Activated T-helper 9 cell treated with anti-CD3 and anti-CD28 coated beads, Interleukin-2, amount 50 U/mL, for 16 hours (primary cell): Measurements from ENCODE around the gene TRERF1.
"Not testable (repeated sequence)": the region's sequence is repeated elsewhere in the genome, so short reads cannot be mapped to it uniquely, and the experiment has no call there.

ENCODE experiments used
- DNase-seq: peaks from one replicate; pipeline ENCODE4 v3.0.0-alpha.2; 2020; ENCODE audit warnings: low read depth

TRERF1 gene, protein sequence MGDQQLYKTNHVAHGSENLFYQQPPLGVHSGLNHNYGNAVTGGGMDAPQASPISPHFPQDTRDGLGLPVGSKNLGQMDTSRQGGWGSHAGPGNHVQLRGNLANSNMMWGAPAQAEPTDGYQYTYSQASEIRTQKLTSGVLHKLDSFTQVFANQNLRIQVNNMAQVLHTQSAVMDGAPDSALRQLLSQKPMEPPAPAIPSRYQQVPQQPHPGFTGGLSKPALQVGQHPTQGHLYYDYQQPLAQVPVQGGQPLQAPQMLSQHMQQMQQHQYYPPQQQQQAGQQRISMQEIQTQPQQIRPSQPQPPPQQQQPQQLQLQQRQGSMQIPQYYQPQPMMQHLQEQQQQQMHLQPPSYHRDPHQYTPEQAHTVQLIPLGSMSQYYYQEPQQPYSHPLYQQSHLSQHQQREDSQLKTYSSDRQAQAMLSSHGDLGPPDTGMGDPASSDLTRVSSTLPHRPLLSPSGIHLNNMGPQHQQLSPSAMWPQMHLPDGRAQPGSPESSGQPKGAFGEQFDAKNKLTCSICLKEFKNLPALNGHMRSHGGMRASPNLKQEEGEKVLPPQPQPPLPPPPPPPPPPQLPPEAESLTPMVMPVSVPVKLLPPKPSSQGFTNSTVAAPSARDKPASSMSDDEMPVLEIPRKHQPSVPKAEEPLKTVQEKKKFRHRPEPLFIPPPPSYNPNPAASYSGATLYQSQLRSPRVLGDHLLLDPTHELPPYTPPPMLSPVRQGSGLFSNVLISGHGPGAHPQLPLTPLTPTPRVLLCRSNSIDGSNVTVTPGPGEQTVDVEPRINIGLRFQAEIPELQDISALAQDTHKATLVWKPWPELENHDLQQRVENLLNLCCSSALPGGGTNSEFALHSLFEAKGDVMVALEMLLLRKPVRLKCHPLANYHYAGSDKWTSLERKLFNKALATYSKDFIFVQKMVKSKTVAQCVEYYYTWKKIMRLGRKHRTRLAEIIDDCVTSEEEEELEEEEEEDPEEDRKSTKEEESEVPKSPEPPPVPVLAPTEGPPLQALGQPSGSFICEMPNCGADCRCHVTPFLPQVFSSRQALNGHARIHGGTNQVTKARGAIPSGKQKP (N-terminal part only)

DNA sequence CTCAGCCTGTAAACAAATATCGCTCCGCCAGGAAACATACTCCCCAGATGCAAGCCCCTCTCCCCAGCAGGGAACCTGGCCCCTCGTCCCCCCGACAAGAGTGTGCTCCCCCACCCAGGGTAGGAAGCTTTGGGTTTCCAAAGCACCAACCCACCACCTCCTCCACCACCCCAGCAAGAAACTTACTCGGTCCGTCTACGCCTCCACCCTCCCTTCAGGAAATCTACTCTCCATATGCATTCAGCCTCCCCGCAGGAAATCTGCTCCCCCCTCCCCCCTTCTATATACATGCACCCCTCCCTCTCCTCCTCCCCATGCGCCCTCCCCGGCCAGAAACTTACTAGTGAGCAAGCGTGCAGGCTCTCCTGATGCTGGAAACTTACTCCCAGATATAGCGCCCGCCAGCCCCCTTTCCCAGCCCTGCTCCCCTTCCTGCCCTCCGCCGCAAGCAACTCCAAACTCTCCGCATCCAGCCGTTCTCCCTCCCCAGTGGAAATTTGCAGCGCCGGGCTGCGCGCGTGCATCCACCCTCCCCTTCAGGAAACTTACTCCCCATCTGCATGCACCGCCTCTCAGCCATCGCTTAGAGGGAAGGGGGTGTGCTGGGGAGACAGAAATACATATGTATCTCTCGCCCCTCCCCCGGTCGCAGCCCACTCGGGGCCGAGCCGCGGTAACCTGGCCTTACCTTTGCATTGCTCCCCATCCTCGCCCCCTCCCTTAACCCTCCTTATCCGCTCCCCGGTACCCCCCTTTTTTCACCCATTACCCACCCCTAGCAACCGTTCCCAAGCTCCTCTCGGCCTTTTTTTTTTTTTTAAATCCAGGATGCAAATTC, at the start of gene TRERF1:
TSS of gene TRERF1 (minus strand) at position 594 of the 838 bp plus-strand sequence. CDS start 182,336 bp downstream, outside the sequence.
- peak; percentile 27 for DNase-seq

DNA sequence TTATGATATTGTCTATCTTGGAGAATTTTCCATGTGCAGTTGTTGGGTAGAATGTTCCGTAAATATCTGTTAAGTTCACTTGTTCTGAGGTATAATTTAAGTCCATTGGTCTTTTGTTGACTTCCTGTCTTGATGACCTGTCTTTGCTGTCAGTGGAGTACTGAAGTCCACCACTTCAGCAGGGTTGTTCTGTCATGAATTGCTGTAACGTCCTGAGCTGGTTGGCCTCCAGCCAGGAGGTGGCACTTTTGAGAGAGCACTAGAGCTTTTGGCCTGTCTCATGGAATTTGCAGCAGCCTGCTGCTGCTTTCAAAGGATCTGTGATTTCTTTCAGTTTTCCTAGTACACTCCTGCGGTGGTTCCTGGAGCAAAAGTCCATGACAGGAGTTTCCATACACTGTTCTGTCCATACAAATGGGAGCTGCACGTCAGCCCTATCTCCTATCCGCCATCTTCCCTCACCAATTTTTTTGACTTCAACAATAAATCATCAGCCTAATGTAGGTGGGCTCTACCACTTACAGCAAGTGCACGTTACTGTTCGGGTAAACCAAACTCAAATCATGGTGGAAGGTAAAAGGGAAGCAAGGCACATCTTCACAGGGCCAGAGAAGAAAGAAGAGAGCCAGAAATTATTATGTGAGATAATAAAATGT, 46.9 kb upstream of the TRERF1 start:
- DNase-seq = no peak

DNA sequence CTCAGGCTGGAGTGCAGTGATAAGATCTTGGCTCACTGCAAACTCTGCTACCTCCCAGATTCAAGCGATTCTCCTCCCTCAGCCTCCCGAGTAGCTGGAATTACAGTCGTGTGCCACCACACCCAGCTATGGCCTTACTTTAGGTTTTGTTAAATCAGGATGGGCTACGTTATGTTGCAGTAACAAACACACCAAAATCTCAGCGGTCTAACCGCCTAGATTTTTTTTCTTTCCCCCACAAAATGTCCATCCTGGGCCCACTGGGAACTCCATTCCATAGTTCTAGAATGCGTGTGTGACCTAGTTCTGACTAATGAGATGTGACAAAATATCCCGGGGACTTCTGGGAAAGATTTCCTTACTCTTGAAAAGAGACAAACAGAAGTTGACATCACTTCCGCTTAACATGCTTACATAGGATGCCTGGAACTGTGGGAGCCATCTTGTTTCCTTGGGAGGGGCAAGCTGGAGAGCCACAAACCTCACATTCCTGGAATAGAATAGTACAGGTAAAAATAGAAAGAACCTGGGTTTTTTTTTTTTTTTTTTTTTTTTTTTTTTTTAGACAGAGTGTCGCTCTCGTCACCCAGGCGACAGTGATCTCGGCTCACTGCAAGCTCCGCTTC, 42.3 kb upstream of the TRERF1 start:
- DNase-seq = no peak

DNA sequence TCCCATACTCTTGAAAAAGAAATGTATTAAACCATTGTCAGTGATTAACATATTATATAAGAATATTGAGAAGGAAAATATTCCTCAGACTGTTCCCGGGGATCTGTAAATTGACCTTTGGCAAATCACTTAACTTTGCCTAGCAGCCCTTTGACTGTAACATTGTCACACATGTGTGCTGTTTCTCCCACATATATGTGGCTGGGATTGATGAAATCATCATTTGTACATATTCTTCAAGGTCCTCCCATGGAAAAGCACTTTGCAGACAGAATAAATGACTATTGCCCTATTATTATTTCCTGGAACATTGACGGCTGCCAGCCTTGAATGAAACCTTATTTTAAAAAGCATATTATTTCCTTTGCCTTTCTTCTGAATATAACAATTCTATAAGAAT, 36.4 kb upstream of the TRERF1 start:
- no peak for DNase-seq

DNA sequence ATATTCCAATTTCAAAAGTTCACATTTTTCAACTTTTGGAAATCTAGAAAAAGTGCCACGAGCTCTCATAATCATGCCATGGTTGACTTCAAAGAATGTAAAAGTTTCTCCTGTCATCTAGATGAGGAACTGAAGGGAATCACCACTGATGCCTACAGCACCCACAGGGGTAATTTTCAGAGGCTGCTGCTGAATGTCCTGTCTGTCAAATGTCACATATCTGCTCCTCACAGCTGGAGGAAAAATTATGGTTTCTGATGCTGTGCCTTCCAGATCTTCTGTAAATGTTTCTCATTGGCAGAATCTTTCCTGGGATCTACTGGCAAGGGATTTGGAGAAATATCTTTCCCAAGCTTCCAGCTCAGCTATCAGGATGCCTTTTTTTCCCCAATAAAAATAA, 32.5 kb upstream of the TRERF1 start:
- no peak for DNase-seq

DNA sequence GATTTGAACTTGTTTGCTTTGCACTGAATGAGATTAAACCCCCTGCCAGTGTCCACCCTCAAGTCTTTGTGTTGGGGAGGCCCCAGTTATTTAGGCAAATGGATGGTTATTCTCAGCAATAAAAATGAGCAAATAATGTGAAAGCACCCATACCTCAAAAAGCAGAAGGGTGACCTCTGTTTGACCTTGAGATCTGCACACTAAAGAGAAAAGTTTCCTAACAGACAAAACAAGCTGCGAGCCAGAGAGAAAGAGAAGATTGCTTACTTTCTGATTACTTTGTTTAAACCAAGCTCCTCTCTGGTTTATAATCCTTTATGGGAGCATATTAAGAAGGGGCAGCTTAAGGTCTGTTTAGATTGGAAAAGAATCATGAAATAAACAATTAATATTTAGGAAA, 30.4 kb upstream of the TRERF1 start:
- DNase-seq = no peak

DNA sequence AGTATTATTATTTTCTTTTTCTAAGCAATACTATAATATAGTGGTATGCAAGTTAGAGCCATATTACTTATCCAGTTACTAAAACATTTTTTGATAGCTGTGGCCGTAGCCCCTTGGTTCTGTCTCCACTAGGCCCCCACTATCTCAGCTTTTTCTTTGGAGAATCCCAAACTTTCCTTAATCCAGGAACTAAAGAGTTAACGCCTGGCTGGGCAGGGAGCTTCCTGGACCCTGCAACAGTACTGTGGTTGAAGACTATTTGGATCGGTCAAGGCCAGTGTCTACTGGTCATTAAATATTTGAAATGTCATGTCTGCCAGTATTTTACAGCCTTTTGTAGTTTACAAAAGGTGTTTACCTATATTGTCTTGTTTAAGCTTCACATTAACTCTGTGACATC, 20.0 kb upstream of the TRERF1 start:
- no peak for DNase-seq

DNA sequence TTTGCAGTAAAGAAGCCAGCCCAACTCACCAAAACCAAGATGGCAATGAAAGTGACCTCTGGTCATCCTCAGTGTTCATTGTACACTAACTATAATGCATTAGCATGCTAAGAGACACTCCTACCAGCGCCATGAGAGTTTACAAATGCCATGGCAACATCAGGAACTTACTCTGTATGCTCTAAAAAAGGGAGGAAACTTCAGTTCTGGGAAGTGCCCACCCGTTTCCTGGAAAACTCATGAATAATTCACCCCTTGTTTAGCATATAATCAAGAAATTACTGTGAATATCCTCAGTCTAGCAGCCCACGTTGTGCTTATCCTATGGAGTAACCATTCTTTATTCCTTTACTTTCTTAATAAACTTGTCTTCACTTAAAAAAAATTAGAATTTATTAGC, 19.4 kb upstream of the TRERF1 start:
- no peak for DNase-seq

DNA sequence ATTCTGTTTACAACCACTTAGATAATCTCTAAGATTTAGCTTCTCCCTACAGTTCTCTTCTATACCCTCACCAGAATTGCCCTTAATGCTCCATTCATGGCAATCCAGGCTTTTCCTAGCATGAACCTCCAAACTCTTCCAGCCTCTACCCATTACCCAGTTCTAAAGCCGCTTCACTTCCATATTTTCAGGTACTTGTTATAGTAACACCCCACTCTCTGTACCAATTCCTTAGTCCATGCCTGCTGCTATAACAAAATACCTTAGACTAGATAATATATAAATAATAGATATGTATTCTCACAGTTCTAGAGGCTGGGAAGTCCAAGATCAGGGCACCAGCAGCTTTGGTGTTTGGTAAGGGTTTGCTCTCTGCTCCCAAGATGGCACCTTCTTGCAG, 16.5 kb upstream of the TRERF1 start:
- DNase-seq = no peak

DNA sequence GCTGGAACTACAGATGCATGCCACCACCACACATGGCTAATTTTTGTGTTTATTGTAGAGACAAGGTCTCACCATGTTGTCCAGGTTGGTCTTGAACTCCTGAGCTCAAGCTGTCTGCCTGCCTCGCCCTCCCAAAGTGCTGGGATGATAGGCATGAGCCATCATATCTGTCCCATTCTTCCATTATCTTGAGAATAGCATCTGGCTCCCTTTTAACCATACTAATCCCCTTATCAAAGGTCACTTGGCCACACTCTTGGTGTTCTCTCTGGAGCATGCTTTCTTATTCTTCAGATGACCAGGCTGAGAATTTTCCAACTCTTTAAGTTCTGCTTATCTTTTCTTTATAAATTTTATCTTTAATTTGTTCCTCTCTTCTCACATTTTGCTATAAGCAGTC, 15.9 kb upstream of the TRERF1 start:
- DNase-seq = no peak

DNA sequence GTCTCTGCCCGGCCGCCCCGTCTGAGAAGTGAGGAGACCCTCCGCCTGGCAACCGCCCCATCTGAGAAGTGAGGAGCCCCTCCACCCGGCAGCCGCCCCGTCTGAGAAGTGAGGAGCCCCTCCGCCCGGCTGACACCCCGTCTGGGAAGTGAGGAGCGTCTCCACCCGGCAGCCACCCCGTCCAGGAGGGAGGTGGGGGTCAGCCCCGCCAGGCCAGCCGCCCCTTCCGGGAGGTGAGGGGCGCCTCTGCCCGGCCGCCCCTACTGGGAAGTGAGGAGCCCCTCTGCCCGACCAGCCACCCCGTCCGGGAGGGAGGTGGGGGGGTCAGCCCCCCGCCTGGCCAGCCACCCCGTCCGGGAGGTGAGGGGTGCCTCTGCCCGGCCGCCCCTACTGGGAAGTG, 14.7 kb upstream of the TRERF1 start:
- DNase-seq = not testable (repeated sequence)

DNA sequence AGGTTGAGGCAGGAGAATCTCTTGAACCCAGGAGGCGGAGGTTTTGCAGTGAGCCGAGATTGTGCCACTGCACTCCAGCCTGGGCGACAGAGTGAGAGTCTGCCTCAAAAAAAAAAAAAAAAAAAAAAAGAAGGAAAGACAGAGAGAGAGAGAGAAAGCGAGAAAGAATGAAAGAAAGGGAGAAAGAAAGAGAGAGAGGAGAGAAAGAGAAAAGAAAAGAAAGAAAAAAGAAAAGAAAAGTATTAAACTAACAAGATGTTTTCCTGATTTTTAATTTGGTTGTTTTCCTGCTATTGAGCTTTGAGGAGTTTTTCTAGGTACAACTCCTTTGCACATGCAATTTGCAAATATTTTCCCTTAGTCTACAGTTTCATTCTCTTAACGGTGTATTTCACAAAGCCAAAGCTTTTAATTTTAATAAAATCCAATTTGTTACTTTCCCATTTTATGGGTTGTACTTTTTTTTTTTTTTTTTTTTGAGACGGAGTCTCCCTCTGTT, 10.8 kb upstream of the TRERF1 start:
- DNase-seq = no peak

DNA sequence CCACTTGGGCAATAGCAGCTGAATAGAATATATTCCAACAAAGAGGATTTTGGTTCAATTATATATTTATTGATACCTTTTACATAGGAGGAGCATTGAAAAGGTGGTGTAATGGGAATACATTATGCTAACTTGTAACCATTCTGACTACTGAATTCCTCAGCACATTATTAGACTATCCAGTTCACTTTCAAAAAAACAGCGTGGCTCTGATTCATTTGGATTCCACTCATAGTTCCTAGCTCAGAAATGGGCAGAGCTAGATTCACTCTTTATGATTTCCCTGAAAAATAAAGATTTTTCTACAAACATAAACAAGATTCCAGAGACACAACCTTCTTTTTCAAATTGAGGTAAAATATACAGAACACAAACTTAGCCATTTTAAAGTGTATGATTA, 9.2 kb upstream of the TRERF1 start:
- DNase-seq = no peak

DNA sequence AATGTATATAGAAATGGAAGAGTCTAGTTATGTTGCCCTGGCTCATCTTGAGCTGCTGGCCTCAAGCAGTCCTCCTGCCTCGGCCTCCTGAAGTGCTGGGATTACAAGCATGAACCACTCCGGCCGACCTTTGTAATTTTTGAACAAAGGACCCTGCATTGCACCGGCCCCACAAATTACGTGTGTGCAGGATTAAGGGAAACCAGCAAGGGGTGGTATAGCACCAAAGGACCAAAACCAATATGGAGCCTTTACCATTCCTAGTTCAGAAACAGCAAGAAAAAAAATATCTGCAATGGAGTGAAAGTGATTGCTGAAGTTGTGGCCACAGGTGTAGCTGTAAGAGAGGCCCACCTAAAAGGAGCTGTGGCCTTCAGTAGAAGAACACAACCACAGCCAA, 8.2 kb upstream of the TRERF1 start:
- DNase-seq = no peak

DNA sequence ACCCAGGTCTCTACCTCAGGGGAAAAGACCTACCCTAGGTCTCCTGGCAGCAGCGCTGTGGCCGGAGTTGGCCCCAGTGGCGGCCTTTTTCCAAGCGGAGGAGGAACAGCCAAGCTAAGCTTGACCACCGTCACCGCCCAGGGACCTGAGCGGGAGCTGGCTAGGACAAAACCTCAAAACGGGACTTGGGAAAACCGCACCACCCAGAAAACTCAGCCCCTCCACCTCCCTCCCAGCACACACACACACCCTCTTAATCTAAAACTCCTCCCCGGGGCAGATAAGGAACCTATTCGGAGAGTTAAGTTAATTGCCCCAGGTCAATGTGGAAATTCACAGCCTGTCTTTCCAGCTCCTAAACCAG, 2.7 kb upstream of the TRERF1 start:
- DNase-seq = no peak

DNA sequence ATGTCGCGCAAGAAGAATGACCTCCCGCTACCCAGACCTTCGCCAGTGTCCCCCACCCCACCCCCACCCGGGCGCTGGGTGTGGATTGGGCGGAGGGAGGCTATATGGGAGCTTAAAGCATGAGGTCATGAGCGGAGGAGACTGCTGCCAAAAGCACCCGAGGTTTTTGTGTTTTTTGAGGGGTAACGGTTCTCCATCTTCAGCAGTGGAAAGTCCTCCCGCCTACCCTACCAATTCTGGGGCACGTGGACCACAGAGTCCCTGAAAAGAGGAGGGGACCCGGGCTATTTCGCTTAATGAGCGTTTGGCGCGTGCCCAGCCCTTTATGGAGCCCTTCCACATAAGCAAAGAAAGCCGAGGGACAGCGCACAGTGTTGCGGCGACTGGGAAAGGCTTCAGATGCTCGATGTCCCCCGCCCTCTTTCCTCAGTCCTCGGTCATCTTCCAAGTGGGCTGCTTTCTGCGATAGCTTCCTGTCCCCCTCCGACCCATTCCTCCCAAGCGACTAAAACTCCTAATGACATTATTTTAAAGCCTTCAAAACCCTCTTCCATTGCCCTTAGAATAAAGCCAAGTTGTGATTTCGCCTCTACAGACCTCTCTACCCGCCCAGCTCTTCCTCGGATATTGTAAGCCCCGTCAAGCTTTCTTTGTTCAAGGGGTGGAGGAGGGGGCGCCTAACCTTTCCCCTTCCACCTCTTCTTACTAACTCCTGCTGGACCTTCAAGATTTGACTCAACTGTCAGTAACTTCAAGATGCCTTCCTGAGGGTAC, 2.1 kb upstream of the TRERF1 start:
- DNase-seq = no peak

DNA sequence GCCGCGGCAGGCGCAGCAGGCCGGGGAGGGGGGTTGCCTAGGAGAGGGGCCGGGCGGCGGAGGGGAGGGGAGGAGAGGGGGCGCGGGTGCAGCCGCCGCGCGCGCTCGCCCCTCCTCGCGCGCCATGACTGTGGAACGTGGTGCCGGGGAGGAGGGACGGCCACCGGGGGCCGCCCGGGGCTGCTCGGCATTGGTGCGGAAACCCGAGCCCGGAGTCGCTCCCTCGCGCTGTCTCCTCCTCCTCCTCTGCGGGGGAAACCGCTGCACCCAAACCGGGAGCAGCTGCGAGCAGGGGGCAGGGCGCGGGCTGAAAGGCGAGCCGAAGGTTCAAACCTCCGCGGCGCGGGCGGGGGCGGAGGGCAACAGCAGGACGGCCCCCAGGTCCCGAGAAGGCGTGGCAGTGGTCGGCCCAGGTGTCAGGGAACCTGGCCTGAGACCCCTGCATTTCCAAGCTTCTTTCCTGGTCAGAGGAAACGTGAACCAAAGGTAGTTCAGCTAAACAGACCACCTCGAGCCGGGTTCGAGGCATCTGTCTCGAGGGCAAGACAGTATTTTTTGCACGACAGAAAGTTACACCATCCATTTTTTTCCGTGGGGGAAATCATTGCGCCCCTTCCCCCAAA, 1.4 kb upstream of the TRERF1 start:
- DNase-seq = peak; percentile 67

DNA sequence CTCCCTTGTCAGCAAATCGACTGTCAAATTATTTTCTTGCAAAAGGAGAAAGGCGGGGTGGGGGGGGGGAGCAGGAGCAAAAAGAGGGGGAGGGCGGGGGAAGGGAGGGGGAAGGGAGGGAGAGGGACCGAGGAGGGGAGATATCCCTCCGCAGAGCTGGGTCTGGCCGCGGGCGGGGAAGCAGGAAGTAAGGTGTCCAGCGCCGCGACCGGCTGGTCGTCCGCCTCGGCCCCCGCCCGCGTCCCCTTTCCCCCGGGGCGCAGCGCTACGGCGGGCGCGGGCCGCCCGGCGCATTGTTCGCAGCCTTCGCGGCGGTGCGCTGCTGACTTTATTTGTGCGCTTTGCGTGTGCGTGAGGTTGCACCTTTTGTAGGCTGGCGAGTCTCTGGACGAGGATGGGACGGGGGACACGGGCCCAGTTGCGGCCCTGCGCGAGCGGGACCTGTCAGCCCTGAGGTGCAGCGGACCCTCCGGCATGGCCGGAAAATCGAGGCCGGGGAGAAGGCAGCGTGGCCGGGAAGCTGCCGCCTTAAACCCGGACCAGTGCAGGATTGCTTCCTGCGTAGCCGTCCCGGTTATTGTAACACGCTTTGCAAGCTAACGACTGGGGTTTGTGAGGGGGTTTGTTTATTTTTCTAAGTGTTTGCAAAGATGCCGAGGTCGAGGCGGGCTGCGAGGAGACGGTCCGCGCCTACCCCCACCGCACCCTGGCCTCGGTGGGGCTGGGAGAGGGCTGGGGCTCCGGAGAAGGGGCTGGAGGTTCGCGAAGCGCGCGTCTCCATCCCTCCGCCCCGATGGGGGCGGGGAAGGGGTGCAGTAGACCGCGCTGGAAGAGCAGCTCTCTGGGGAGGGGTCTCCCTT, 675 bp upstream of the TRERF1 start:
- peak; percentile 33 for DNase-seq
